Superior temporal gyrus (tissue), 1 donor: ENCODE measurements around the gene KCNJ6.
A peak's percentile ranks its signal among the peaks of the same experiment; 100 is the strongest.
"Not testable (repeated sequence)": the region's sequence is repeated elsewhere in the genome, so short reads cannot be mapped to it uniquely, and the experiment has no call there.

Source experiments
- DNase-seq: peaks from one replicate; pipeline ENCODE4 v3.0.0-alpha.2; 2016; ENCODE audit errors: extremely low spot score

Gene KCNJ6

GRCh38 chr21:37737996-37738395 lies 178.3 kb downstream of the KCNJ6 start:
- DNase-seq: no peak

GRCh38 chr21:37737507-37737906 lies 178.8 kb downstream of the KCNJ6 start:
- DNase-seq: no peak

GRCh38 chr21:37734846-37735245 lies 181.4 kb downstream of the KCNJ6 start:
- DNase-seq: no peak

- no peak for DNase-seq
Measured at GRCh38 chr21:37732927-37733326, 183.3 kb downstream of the KCNJ6 start.

GRCh38 chr21:37724201-37724600 lies 192.1 kb downstream of the KCNJ6 start:
- no peak for DNase-seq

GRCh38 chr21:37717534-37717933 lies 198.7 kb downstream of the KCNJ6 start:
- no peak for DNase-seq

- DNase-seq: not testable (repeated sequence)
Measured at GRCh38 chr21:37712569-37712934, 203.7 kb downstream of the KCNJ6 start.

GRCh38 chr21:37711836-37712568 lies 204.3 kb downstream of the KCNJ6 start:
- DNase-seq: peak; percentile 78

GRCh38 chr21:37711286-37711829 lies 204.9 kb downstream of the KCNJ6 start:
- no peak for DNase-seq

GRCh38 chr21:37710546-37711285 lies 205.5 kb downstream of the KCNJ6 start:
- DNase-seq: no peak

- no peak for DNase-seq
Measured at GRCh38 chr21:37704751-37705150, 211.5 kb downstream of the KCNJ6 start.

- no peak for DNase-seq
Measured at GRCh38 chr21:37702241-37702640, 214.0 kb downstream of the KCNJ6 start.

GRCh38 chr21:37700641-37701202 lies 215.5 kb downstream of the KCNJ6 start:
- peak; percentile 74 for DNase-seq

- DNase-seq: no peak
Measured at GRCh38 chr21:37699024-37699775, 217.1 kb downstream of the KCNJ6 start.

GRCh38 chr21:37696936-37697335 lies 219.3 kb downstream of the KCNJ6 start:
- no peak for DNase-seq

GRCh38 chr21:37695111-37695510 lies 221.1 kb downstream of the KCNJ6 start:
- no peak for DNase-seq

GRCh38 chr21:37688952-37689659 lies 227.2 kb downstream of the KCNJ6 start:
- DNase-seq: no peak

- DNase-seq: peak; percentile 24
Measured at GRCh38 chr21:37686991-37687810, 229.1 kb downstream of the KCNJ6 start.

GRCh38 chr21:37684547-37684946 lies 231.7 kb downstream of the KCNJ6 start:
- DNase-seq: no peak

- no peak for DNase-seq
Measured at GRCh38 chr21:37684115-37684493, 232.2 kb downstream of the KCNJ6 start.
